GM23248 (cell line): ENCODE results near the gene VNN1.

ENCODE experiments used
- EZH2 ChIP-seq: fragments of 200-600 bp; sonication (generic); IDR thresholded peaks from 2 replicates; pipeline ENCODE4 v1.6.1; 2018; ENCODE audit warnings: antibody characterized with exemption, mild to moderate bottlenecking; ENCODE audit not compliant: insufficient read depth, poor library complexity, severe bottlenecking
- EZH2phosphoT487 ChIP-seq: fragments of 200-600 bp; sonication (generic); IDR thresholded peaks from 2 replicates; pipeline ENCODE4 v1.6.1; 2018; ENCODE audit warnings: antibody characterized with exemption, moderate library complexity, mild to moderate bottlenecking, low read depth; ENCODE audit not compliant: insufficient read depth

DNA sequence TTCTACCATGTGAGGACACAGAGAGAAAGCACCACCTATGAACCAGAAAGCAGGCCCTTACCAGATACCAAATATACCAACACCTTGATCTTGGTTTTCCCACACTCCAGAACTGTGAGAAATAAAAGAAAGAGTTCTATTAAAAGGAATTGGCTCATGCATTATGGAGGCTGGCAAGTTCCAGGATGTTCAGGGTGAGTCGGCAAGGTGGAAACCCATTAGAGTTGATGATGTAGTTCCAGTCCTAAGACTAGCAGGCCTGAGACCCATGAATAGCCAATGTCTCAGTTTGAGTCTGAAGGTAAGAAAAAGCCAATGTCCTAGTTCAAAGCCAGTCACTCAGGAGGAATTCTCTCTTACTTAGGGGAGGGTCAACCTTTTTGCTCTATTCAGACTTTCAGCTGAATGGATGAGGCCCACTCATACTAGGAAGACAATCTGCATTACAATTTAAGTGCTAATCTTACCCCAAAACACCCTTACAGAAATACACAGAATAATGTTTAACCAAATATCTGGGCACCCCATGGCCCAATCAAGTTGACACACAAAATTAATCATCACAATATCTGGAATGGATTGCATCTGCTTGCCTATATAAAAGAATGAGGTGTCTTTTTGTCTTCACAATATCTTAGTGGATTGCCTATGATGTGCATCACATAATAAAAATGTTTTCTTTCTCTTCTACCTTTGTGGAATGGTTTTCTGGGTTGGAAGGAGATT, 49.4 kb downstream of the VNN1 start:
- TF ChIP-seq EZH2phosphoT487 (no peak), EZH2 (no peak)
